GM12865 (cell line): Measurements from ENCODE around the gene POLR3GL.
A peak's percentile ranks its signal among the peaks of the same experiment; 100 is the strongest.

Experiments
- DNase-seq: peaks from one replicate; pipeline ENCODE4 v3.0.0; 2010; ENCODE audit warnings: low read depth
- H3K4me3 ChIP-seq: 2 replicates; pipeline ENCODE4 v1.5.1; 2011; ENCODE audit warnings: mild to moderate bottlenecking, low read depth, low read length, control low read depth
- TF ChIP-seq, protein P1 (sequence below): IDR thresholded peaks from 2 replicates; pipeline ENCODE4 v1.5.1; 2011; ENCODE audit warnings: low read length, control low read depth, low read depth, inconsistent platforms; ENCODE audit not compliant: insufficient read depth; ENCODE audit errors: missing control alignments

Gene POLR3GL

DNA sequence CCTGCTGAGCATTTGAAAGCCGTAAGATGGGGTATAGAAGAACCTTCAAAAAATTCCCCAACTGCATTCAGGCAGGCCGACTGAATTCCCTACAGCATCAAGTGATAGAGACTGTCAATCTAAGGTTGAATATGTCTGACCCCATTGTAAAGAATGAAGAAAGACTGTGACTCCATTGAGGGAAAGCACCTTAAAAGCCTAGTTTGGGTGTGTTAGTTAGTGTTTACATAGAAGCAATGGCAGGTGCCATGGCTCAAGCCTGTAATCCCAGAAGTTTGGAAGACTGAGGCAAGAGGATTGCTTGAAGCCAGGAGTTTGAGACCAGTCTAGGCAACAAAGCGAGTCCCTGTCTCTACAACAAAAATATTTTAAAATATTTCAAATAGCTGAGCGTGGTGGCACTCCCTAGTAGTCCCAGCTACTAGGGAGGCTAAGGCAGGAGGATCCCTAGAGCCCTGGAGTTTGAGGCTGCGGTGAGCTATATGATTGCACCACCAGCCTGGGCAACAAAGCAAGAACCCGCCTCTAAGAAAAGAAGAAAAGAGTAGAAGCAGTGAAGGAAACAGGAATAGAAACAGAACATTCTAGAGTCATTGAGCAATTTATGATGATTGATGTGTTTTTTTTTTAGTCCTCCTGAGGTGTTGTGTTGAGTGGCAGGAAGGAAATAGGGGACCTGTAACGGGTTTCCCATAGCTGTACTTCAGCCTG, 15.4 kb downstream of the POLR3GL start:
- peak overlapping the region; percentile 1; the same call in 1 of the 2 replicates for H3K4me3 ChIP-seq
- TF ChIP-seq, protein P1, sequence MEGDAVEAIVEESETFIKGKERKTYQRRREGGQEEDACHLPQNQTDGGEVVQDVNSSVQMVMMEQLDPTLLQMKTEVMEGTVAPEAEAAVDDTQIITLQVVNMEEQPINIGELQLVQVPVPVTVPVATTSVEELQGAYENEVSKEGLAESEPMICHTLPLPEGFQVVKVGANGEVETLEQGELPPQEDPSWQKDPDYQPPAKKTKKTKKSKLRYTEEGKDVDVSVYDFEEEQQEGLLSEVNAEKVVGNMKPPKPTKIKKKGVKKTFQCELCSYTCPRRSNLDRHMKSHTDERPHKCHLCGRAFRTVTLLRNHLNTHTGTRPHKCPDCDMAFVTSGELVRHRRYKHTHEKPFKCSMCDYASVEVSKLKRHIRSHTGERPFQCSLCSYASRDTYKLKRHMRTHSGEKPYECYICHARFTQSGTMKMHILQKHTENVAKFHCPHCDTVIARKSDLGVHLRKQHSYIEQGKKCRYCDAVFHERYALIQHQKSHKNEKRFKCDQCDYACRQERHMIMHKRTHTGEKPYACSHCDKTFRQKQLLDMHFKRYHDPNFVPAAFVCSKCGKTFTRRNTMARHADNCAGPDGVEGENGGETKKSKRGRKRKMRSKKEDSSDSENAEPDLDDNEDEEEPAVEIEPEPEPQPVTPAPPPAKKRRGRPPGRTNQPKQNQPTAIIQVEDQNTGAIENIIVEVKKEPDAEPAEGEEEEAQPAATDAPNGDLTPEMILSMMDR: no peak
- DNase-seq: peak; percentile 60

DNA sequence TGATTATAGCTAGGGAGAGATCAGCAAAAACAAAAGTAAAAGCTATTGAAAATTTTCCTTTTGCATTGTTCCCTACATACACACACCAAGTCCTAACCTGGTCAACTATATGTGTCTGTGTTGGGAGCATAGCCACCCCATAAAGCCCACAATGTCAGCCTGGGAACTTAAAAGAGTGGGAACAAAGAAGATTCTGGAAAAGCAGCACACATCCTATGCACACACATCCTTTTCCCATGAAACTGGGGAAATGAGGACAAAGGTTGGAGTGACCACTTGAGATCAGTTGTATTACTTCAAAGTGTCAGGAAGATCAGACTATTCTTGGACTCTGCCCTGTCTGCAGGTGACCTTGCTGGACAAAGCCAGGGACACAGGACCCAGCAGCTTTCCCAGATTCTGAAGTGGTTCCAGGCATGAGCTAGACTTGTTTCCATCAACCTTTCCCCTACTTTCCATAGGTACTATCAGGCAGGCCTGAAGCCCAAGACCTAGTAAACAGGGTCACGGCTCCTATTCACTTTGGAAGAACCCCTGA, 16.0 kb downstream of the POLR3GL start:
- H3K4me3 ChIP-seq: no peak overlapping the region
- TF ChIP-seq, protein P1: no peak

DNA sequence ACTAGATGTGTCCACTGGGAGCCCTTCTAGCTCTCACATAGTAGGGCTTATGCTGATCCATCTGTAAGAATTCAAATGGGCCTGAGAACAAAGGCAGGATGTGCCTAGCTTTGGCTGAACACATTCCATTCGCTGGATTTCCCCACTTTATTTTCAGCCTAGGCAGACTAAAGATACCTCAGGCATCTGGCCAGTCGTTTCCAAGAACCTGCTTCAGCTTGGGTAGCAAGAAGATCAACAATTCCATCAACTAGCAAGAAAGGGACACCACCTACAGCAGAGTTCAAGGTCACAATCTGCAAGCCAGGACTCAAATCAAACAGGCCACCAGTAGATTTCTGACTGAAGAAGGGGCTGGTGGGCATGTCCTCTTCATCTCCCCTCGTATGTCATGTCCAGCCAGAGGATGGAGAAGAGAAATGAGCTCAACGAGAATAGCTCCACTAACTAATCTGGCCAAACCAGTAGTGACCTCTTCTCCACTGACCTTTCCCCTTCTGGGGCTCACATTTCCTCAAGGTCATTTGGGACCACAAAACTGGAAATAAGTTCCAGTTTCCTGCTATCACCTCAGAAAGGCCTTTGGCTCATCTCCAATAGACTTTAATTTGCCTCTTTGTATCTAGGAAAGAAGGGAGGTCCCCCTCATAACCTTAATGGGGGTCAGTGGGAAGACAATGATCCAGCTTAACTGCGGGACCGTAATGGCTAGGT, 17.7 kb downstream of the POLR3GL start:
- DNase-seq: no peak
- TF ChIP-seq, protein P1: no peak
- H3K4me3 ChIP-seq: no peak overlapping the region

More for the DNA sequence above, 16.0 kb downstream of the POLR3GL start:
- DNase-seq: no peak

DNA sequence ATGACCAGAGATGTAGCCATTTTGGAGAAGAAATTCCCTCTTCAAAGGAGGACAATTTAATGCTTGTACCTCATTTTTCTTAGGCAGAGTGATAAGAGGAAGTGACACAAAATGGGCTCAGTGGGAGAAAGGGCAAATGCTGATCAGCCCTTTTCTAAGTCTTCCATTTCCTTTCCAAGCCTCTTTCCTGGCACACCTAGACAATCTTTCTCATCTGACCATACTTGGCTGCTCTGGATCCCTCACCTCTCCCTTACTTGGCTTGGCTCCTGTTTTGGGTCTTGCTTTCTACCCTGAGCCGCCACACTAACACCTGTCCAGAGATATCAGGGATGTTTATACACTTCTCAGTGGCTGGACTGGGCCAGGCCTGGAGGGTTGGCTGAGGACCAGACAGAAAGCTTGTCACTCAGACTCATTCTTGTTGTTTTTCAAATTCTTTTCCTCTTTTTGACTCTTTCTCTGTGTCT, 18.8 kb downstream of the POLR3GL start:
- TF ChIP-seq, protein P1: no peak
- H3K4me3 ChIP-seq: no peak overlapping the region
- no peak for DNase-seq

DNA sequence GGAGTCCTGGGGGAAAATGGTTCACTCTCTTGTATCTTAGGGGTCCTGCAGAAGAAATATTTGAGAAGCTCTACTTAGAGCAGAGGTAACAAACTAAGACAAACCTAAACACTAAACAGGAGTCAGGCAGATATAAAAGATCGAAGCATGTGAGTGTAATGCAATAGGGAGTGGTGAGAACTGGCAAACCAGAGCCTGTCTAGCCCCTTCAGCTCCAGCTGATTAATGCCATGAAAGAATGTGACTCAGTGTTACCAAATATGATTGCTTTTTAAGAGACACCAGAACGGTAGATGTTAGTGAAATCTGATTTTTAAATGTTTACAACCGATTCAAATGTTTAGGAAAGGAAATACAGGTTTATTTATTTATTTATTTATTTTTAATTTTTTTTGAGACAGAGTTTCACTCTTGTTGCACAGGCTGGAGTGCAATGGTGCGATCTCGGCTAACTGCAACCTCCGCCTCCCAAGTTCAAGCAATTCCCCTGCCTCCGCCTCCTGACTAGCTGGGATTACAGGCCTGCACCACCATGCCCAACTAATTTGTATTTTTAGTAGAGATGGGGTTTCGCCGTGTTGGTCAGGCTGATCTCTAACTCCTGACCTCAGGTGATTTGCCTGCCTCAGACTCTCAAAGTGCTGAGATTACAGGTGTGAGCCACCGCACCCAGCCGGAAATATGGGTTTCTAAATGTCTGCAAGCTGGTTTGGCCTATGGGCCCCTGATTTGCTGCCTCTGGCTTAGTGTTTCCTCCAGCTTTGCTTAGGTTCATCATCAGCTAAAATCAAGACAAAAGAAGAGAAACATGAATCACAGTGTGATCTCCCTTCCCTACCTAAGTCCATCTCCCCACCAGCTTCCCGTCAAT, 19.7 kb downstream of the POLR3GL start:
- TF ChIP-seq, protein P1: no peak
- no peak for DNase-seq
- H3K4me3 ChIP-seq: no peak overlapping the region

DNA sequence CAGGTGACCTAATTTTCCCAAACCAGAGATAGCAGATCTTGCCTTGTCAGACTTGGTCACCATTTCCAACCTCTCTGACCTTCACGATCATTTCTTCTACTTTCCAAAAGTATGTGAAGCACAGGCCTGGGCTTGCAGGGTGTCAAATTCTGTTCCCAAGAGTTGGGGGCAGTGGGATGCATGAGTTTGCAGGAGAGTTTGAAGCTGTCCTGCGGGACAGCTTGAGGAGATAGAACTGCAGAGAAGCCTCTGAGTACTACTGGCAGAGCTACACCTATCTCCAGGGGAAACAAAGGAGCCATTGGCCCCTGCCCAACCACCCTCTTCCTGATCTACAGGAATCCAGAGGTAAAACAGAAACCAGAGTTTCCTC, 20.6 kb downstream of the POLR3GL start:
- H3K4me3 ChIP-seq: no peak overlapping the region
- TF ChIP-seq, protein P1: no peak
- no peak for DNase-seq
